Measurements from ENCODE around the gene AEN.

DNA sequence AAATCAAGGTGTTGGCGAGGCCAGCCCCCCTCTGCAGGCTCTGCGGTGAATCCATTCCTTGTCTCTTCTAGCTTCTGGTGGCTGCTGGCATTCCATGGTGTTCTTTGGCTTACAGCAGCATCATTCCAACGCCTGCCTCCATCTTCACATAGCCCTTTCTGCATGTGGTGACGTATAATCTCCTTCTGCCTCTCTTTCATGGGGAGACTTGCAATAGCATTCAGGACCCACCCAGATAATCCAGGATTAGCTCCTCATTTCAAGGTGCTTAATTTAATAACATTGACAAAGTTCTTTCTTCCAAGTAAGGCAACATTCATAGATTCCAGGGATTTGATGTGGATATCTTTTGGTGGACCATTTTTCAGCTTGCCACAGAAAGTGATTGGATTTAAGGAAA lies 53.5 kb downstream of the AEN start:
- no peak for TF ChIP-seq TAF1 (IDR thresholded peaks at IDR 0.05; ENCODE audit: borderline replicate concordance, insufficient read depth, low read length)
- no peak for TF ChIP-seq POLR2AphosphoS5 (IDR thresholded peaks at IDR 0.05; ENCODE audit: low read depth, low read length)
- no peak for TF ChIP-seq FOXP2 (optimal IDR thresholded peaks at IDR 0.05; ENCODE audit: borderline replicate concordance, extremely low read depth, extremely low read length, insufficient read depth)
- TF ChIP-seq, protein P1, sequence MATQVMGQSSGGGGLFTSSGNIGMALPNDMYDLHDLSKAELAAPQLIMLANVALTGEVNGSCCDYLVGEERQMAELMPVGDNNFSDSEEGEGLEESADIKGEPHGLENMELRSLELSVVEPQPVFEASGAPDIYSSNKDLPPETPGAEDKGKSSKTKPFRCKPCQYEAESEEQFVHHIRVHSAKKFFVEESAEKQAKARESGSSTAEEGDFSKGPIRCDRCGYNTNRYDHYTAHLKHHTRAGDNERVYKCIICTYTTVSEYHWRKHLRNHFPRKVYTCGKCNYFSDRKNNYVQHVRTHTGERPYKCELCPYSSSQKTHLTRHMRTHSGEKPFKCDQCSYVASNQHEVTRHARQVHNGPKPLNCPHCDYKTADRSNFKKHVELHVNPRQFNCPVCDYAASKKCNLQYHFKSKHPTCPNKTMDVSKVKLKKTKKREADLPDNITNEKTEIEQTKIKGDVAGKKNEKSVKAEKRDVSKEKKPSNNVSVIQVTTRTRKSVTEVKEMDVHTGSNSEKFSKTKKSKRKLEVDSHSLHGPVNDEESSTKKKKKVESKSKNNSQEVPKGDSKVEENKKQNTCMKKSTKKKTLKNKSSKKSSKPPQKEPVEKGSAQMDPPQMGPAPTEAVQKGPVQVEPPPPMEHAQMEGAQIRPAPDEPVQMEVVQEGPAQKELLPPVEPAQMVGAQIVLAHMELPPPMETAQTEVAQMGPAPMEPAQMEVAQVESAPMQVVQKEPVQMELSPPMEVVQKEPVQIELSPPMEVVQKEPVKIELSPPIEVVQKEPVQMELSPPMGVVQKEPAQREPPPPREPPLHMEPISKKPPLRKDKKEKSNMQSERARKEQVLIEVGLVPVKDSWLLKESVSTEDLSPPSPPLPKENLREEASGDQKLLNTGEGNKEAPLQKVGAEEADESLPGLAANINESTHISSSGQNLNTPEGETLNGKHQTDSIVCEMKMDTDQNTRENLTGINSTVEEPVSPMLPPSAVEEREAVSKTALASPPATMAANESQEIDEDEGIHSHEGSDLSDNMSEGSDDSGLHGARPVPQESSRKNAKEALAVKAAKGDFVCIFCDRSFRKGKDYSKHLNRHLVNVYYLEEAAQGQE (IDR thresholded peaks at IDR 0.05; ENCODE audit: insufficient read depth in 1 of 2, low read depth in 2 of 2, low read length in 2 of 2), result no peak

Data from PFSK-1 (cell line).